ENCODE data around the gene CNN2. TPM values are rescaled to one million over a fixed set of nuclear protein-coding genes. Genes with fewer than 3 reads are reported as not detected.

CNN2 gene
- total and polyA plus RNA-seq, 2 of the 8 experiments (the other 6 are each of a cell fraction or from before 2014, with no cell fraction given), result 189 to 551 TPM

DNA sequence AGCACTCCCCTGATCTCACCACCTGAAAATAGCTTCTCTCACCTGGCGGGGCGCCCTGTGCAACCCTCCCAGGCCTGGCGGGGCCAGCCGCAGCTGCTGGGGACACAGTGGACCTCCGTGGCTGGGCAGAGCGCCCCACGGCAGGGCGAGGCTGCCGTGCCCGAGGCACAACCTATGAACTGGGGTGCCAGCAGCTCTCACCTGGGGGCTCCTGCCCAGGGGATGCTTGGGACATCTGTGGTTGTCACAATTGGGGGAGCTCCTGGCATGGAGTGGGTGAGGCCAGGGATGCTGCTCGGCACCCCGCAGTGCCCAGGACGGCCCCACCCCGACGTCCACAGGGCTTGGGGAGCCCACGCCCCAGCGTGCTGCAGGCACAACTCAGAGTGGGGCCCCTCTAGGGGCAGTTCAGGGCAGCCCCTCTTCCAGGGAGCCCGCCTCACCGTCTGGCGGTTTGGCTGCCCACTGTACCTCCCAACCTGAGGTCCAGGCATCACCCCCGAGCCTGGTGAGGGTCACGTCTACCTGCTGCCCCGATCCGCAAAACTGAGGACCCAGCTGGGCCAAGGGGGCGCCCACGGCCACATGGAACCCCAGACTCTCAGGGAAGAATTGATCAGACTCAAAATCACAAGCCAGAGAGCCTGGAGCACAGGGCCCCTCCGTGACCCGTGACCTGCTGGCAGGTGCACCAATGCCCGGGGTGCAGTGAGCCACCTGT, 11.2 kb upstream of the CNN2 start (continued):
- TF ChIP-seq BRCA1 (IDR thresholded peaks at IDR 0.05; ENCODE audit: low read depth, low read length), result no peak
- no peak for TF ChIP-seq GTF2F1 (IDR thresholded peaks at IDR 0.05; ENCODE audit: borderline replicate concordance, low read depth, low read length)
- no peak for TF ChIP-seq CREB1 (IDR thresholded peaks at IDR 0.05)
- no peak for TF ChIP-seq KDM4A (IDR thresholded peaks at IDR 0.05; ENCODE audit: low read depth, low read length, severe bottlenecking)
- no peak for TF ChIP-seq TEAD4 (IDR thresholded peaks at IDR 0.05; ENCODE audit: low read depth, low read length)
- TF ChIP-seq, protein P1, sequence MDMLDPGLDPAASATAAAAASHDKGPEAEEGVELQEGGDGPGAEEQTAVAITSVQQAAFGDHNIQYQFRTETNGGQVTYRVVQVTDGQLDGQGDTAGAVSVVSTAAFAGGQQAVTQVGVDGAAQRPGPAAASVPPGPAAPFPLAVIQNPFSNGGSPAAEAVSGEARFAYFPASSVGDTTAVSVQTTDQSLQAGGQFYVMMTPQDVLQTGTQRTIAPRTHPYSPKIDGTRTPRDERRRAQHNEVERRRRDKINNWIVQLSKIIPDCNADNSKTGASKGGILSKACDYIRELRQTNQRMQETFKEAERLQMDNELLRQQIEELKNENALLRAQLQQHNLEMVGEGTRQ (IDR thresholded peaks at IDR 0.05; ENCODE audit: low read length), result no peak
- no peak for TF ChIP-seq HDAC2 (IDR thresholded peaks at IDR 0.05; ENCODE audit: borderline replicate concordance in 1 of 2, low read depth in 2 of 2, low read length in 2 of 2)
- TF ChIP-seq CBX8 (IDR thresholded peaks at IDR 0.05; ENCODE audit: borderline replicate concordance, low read depth, low read length), result no peak
- no peak for TF ChIP-seq YY1 (IDR thresholded peaks at IDR 0.05; ENCODE audit: low read depth, low read length)
- no peak for TF ChIP-seq PHF8 (conservative IDR thresholded peaks at IDR 0.05; ENCODE audit: low read depth, low read length)

All from H1 (cell line).